ENCODE results near the gene DLG3.
"Not testable (repeated sequence)": the region's sequence is repeated elsewhere in the genome, so short reads cannot be mapped to it uniquely, and the experiment has no call there.

The DLG3 gene

GRCh38 chrX:70476934-70477733 lies 32.5 kb downstream of the DLG3 start:
- DNase-seq (ENCODE audit: low read depth) = no peak

DNA sequence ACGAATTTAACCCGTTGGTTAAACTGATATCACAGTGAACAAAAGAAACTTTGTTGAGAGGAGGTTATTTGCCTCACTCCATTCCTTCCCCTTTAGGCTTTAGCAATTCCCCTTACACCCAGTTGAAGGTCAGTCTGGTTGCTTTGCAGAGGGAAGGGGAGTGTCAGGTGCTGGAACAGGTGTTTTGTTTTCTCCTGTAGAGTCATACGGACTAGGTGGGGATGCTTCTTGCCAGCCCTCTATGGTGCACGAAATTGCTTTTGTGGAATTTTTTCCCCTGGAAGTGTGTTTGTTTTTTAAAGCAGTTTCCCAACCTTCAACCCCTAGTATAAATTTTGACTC lies 33.1 kb downstream of the DLG3 start:
- no peak for DNase-seq (ENCODE audit: low read depth)

- DNase-seq (ENCODE audit: low read depth) = no peak
These were observed 34.1 kb downstream of the DLG3 start for GRCh38 chrX:70478526-70479245.

GRCh38 chrX:70479247-70479921 lies 34.7 kb downstream of the DLG3 start:
- DNase-seq (ENCODE audit: low read depth) = no peak

- DNase-seq (ENCODE audit: low read depth) = no peak
These were observed 35.5 kb downstream of the DLG3 start for GRCh38 chrX:70479922-70480659.

- no peak for DNase-seq (ENCODE audit: low read depth)
These were observed 36.0 kb downstream of the DLG3 start for GRCh38 chrX:70480660-70481018.

- no peak for DNase-seq (ENCODE audit: low read depth)
These were observed 37.0 kb downstream of the DLG3 start for GRCh38 chrX:70481471-70482270.

DNA sequence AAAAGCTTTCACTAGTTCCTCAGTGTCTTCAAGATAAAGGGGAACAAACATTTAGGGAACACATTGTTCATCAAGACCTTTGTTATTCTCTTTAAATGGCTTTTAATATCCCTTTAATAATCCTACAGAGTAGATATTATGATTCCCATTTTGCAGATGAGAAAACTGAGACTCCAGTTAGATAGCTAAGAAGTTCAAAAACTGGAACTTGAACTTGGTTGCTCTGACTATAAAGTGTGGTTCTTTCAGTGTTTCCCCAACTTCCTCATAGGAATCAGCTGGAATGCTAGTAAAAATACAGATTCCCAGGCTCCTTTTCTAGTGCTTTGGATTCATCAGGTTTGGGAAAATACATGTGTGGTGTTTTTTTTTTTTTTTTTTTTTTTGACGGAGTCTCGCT lies 37.7 kb downstream of the DLG3 start:
- no peak for DNase-seq (ENCODE audit: low read depth)

- no peak for DNase-seq (ENCODE audit: low read depth)
These were observed 40.8 kb downstream of the DLG3 start for GRCh38 chrX:70485466-70485865.

DNA sequence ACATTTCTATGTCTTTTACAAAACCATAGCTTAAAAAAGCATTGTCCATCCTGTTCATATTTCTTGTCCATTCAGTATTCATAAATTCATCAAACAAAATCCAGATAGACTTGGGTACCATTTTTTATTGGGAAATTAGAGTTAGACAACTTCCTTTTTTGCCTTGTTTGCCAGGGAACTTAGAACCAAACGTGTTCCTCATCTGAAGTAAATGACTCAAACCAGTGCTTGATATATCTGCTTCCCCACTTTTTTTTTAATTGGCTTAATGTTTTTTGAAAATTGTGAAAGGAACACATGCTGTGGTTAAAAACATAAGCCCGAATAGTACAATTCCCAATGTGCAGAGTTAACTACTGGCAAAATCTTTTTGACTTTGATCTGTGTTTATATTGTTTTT lies 44.2 kb downstream of the DLG3 start:
- no peak for DNase-seq (ENCODE audit: low read depth)

GRCh38 chrX:70494441-70494840 lies 49.8 kb downstream of the DLG3 start:
- DNase-seq (ENCODE audit: low read depth) = no peak

GRCh38 chrX:70496491-70496890 lies 51.9 kb downstream of the DLG3 start:
- DNase-seq (ENCODE audit: low read depth) = no peak

GRCh38 chrX:70497026-70497425 lies 52.4 kb downstream of the DLG3 start:
- no peak for DNase-seq (ENCODE audit: low read depth)

GRCh38 chrX:70498129-70498528 lies 53.5 kb downstream of the DLG3 start:
- no peak for DNase-seq (ENCODE audit: low read depth)

- DNase-seq (ENCODE audit: low read depth) = no peak
These were observed 56.2 kb downstream of the DLG3 start for GRCh38 chrX:70500826-70501225.

DNA sequence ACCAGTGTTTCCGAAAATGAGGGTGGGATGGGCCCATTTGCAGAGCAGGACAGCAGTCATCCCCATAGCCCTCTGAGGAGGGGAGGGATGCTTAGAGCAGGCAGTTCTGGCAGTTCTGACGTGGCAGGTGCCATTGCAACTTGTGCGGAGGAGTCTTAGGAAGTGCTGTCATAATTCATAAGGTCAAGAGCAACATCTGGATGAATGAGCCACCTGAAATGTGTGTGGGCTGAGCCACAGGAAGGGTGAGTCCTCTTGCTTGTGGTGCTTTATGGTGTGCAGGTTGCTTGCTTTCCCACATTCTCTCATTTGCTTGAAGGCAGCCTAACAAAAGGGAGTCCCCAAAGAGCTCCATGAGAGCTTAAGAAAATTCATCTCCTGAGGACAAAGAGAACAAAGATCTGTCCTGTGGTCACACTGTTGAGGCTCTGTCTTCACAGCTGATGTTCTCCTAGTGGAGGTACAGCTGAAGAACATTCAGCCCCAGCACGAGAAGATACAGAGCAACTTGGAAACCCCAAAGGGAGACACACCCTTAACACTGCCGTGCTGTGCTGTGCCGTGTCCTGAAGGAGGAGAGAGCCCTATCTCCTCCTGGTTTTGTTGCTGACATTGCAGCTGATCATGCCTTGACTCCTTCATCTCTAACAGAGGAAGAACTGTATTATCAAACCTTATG lies 60.3 kb downstream of the DLG3 start:
- DNase-seq (ENCODE audit: low read depth) = no peak

DNA sequence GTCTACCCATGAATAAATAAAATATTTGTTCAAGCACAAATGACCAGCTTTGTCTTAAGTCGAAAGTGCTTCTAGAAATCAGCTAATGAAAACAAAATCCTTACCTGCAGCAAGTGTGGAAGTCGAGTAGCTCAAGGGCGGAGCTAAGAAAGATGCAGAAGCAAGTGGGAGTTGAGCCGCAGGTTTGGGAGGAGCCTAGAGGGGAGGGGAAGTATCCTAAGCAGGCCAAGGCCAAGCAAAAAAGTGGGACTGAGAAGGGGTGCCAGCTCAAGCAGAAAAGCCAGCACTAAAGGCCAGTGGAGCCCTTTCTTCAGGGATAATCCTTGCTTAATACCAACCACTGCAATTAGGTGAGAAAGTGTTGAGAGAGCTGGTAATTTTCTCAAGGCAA lies 60.8 kb downstream of the DLG3 start:
- no peak for DNase-seq (ENCODE audit: low read depth)

- DNase-seq (ENCODE audit: low read depth) = no peak
These were observed 63.8 kb downstream of the DLG3 start for GRCh38 chrX:70508296-70508911.

- no peak for DNase-seq (ENCODE audit: low read depth)
These were observed 64.4 kb downstream of the DLG3 start for GRCh38 chrX:70509078-70509477.

GRCh38 chrX:70515270-70515669 lies 70.6 kb downstream of the DLG3 start:
- not testable (repeated sequence) for DNase-seq (ENCODE audit: low read depth)

DNA sequence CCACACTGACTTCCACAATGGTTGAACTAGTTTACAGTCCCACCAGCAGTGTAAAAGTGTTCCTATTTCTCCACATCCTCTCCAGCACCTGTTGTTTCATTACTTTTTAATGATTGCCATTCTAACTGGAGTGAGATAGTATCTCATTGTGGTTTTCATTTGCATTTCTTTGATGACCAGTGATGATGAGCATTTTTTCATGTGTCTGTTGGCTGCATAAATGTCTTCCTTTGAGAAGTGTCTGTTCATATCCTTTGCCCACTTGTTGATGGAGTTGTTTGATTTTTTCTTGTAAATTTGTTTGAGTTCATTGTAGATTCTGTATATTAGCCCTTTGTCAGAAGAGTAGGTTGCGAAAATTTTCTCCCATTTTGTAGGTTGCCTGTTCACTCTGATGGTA lies 71.1 kb downstream of the DLG3 start:
- DNase-seq (ENCODE audit: low read depth) = not testable (repeated sequence)
